ENCODE results near the gene KCNT1. TPM values are rescaled to one million over a fixed set of nuclear protein-coding genes. Genes with fewer than 3 reads are reported as not detected.

The KCNT1 gene
- polyA plus RNA-seq, 3 donors, result 0.06 to 0.08 (median 0.06) TPM

- DNase-seq (ENCODE audit: low read depth in 3 of 3, low spot score in 2 of 3), result no peak
Measured at GRCh38 chr9:135761150-135761844, 59.3 kb downstream of the KCNT1 start.

DNA sequence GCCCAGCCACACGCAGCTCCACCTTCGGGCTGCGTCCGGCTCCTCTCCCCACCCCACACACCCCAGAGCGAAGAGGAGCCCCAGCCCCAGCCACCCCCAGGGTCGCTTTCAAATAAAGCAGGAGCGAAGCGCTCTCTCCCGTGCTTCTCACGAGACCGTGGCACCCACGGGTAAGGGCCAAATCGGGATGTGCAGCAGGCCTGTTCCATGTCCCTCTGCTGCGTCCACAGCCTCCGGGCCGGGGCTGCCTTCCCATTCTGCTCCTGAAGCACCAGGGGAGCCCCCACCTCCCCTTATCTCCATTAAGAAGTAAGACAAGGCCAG is 59.8 kb downstream of the KCNT1 start:
- DNase-seq (ENCODE audit: low read depth in 3 of 3, low spot score in 2 of 3), result no peak

DNA sequence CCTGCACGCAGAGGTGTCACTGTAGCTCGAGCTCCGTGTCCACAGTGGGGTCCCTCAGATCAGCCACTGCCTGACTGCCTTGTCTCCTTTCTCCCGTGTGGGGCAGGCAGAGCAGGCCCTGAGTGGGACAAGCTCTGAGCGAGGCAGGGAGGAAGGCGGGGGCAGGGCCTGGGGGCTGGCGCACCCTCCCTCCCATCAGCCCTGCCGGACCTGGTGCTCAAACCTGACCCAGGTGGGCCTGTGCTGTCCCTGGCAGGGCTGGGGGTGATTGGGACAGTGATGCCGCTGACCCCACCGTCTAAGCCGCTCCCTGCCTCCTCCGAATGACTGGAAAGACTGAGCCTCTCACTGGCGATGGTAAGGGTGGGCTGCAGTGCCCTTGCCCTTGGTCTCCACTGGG is 60.9 kb downstream of the KCNT1 start:
- no peak for DNase-seq (ENCODE audit: low read depth in 3 of 3, low spot score in 2 of 3)

DNA sequence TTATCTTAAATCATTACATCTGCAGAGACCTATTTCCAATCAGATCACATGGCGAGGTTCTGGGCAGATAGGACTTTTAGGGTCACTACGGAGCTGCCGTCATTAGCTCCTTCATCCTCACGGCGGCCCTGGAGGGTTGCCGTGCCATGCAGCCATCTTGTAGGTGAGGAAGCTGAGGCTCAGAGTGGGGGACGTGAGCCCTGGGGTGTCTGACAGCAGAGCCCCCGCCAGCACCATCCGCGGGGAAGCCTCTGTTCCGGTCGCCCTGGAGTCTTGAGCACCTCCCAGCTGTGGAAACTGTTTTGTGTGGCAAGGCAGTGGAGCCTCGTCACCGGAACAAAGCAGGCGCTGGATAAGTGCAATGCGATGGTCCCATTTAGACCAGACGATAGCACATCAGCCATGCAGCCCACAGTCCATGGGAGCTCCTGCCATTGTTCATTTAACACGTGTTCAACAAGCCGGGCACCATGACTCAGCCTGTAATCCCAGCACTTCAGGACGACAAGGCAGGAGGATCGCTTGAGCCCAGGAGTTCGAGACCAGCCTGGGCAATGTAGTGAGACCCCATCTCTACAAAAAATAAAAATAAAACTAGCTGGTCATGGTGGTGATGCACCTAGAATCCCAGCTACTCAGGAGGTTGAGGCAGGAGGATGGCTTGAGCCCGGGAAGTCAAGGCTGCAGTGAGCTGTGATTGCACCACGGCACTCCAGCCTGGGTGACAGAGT is 61.9 kb downstream of the KCNT1 start:
- DNase-seq (ENCODE audit: low read depth in 3 of 3, low spot score in 2 of 3), result no peak

- no peak for DNase-seq (ENCODE audit: low read depth in 3 of 3, low spot score in 2 of 3)
Measured at GRCh38 chr9:135764731-135765130, 62.7 kb downstream of the KCNT1 start.

DNA sequence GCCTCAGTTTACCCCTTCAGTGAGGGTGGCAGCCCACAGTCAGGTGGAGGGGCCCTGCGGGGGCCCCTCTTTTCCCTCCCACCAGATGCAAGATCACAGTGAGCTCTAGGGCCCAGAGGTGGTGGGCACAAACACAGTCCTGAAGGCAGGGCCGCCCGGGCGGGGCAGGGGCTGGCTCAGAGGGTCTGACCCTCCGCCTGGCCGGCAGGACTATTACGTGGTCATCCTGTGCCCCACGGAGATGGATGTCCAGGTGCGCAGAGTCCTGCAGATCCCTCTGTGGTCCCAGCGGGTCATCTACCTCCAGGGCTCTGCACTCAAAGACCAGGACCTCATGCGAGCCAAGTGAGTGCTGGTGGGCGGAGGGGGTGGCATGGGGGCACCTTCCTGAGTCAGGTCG is 63.4 kb downstream of the KCNT1 start:
- no peak for DNase-seq (ENCODE audit: low read depth in 3 of 3, low spot score in 2 of 3)

GRCh38 chr9:135766251-135766650 is 64.3 kb downstream of the KCNT1 start:
- DNase-seq (ENCODE audit: low read depth in 3 of 3, low spot score in 2 of 3), result no peak

DNA sequence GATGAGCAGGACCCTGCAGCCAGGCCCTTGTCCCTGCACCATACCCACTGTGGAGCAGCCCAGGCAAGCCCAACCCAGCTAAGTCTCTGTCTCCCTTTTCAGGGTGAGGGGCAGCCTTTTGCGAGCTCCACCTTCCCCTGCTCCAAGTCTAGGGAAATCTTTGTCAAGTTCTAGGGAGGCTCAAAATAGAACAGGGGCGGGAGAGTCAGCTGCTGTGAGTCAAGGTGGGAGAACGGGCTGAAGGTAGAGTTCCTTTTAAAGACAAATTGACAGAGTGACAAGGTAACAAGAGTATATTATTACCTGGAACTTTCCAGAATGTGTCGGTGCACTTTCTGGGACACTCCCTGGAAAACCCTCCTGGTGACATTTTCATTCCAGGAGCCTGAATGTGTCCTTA is 64.7 kb downstream of the KCNT1 start:
- DNase-seq (ENCODE audit: low read depth in 3 of 3, low spot score in 2 of 3), result no peak

DNA sequence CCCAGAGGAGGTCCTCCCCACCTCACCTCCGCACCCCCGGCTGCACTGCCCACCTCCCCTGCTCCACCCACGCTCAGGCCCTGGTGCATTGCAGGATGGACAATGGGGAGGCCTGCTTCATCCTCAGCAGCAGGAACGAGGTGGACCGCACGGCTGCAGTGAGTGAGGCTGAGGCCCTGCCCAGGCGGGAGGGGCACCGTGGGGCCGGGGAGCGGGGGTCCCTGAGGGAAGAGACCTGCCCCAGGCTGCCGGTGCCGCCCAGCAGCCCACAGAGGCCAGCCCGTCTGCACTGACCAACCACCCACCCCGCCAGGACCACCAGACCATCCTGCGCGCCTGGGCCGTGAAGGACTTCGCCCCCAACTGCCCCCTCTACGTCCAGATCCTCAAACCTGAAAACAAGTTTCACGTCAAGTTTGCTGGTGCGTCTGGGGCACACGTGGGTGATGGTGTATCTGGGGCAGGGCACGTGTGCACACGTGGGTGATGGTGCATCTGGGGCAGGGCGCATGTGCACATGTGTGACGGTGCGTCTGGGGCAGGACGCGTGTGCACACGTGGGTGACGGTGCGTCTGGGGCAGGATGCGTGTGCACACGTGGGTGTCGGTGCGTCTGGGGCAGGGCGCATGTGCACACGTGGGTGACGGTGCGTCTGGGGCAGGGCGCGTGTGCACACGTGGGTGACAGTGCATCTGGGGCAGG is 66.7 kb downstream of the KCNT1 start:
- no peak for DNase-seq (ENCODE audit: low read depth in 3 of 3, low spot score in 2 of 3)

- DNase-seq (ENCODE audit: low read depth in 3 of 3, low spot score in 2 of 3), result no peak
Measured at GRCh38 chr9:135769489-135770202, 67.7 kb downstream of the KCNT1 start.

- no peak for DNase-seq (ENCODE audit: low read depth in 3 of 3, low spot score in 2 of 3)
Measured at GRCh38 chr9:135770203-135770535, 68.2 kb downstream of the KCNT1 start.

- no peak for DNase-seq (ENCODE audit: low read depth in 3 of 3, low spot score in 2 of 3)
Measured at GRCh38 chr9:135770771-135771170, 68.8 kb downstream of the KCNT1 start.

- DNase-seq (ENCODE audit: low read depth in 3 of 3, low spot score in 2 of 3), result no peak
Measured at GRCh38 chr9:135771401-135772051, 69.5 kb downstream of the KCNT1 start.

DNA sequence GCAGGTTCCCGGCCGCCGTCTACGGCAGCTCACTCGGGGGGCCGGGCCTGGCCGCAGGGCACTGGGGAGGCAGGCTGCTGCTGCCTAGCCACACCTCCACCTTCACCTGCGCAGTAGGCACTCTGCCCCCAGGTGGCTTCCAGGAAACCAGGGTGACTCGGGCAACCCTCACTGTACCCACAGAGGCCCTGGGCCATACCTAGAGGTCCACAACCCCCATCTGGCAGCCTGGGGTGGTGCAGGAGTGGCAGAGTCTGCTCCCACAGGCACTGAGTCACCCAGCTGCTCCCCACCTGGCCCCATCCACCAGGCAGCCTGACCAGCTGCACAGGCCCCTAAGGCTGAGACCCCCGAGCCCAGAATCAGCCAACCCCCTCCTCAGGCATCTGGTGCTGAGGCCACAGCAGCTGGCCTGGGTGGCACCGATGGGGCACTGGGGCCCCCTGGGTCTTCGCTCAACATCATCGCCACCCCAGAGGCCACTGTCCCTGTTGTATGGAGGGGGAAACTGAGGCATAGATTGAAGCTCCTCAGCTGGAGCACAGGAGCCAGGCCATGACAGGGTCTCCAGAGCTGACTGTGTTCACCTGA is 70.2 kb downstream of the KCNT1 start:
- DNase-seq (ENCODE audit: low read depth in 3 of 3, low spot score in 2 of 3), result no peak

DNA sequence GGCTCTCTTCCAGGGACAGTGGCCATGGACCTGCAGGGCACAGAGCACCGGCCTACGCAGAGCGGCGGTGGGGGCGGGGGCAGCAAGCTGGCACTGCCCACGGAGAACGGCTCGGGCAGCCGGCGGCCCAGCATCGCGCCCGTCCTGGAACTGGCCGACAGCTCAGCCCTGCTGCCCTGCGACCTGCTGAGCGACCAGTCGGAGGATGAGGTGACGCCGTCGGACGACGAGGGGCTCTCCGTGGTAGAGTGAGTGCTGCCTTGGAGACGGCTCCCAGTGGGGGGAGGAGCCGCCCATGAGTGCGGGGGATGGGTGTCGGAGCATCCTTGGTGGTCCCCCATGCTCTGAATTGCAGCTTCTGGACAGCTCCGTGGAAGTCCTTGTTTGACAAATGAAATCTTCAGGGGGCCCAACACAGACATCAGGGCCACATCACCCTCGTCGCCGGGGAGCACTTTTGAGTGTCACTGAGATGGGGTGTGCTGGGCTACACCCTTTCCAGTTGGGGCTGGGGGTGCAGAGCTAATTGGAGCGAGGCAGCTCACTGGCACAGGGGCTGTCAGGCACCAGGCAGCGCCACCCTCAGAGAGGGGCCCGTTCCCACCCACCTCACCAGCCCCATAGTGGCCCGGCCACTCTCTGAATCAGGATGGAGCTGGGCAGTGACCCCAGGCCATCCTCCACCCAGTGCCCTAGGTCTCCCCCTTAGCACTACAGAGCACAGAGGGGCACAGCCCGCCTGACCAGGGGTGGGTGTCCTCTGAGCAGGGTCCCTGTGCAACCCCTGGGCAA is 70.9 kb downstream of the KCNT1 start:
- no peak for DNase-seq (ENCODE audit: low read depth in 3 of 3, low spot score in 2 of 3)

GRCh38 chr9:135773530-135774238 is 71.7 kb downstream of the KCNT1 start:
- no peak for DNase-seq (ENCODE audit: low read depth in 3 of 3, low spot score in 2 of 3)

DNA sequence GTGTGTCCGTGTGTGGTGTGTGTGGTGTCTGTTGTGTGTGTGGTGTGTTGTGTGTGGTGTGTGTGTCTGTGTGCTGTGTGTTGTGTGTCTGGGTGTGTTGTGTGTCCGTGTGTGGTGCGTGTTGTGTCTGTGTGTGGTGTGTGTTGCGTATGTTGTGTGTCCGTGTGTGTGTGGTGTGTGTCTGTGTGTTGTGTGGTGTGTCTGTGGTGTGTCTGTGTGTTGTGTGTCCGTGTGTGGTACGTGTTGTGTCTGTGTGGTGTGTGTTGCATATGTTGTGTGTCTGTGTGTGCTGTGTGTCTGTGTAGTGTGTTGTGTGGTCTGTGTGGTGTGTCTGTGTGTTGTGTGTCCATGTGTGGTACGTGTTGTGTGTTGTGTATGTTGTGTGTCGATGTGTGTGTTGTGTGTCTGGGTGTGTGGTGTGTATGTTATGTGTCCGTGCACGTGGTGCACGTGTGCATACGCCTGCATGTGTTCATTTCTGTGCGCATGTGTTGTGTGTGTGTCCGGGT is 72.3 kb downstream of the KCNT1 start:
- DNase-seq (ENCODE audit: low read depth in 3 of 3, low spot score in 2 of 3), result no peak

- DNase-seq (ENCODE audit: low read depth in 3 of 3, low spot score in 2 of 3), result no peak
Measured at GRCh38 chr9:135774794-135775525, 73.0 kb downstream of the KCNT1 start.

All from right renal cortex interstitium (tissue), 3 donors.